Esophagus muscularis mucosa (tissue), 3 donors: ENCODE results near the gene MYADM.

ENCODE experiments used
- POLR2A ChIP-seq: fragments of 450-650 bp; IDR thresholded peaks from one replicate; pipeline ENCODE4 v1.6.1; 2017; ENCODE audit warnings: antibody characterized with exemption, moderate library complexity, mild to moderate bottlenecking, low read depth
- POLR2AphosphoS5 ChIP-seq, 2 donors: sonication (generic); formaldehyde crosslinking; IDR thresholded peaks; one replicate each; pipeline ENCODE4 v1.6.1; 2017; ENCODE audit warnings: antibody characterized with exemption in 2 of 2
- TF ChIP-seq, protein P1 (sequence below), 3 experiments: fragments of 200-600 bp in 2 of 3; fragments of 450-650 bp in 1 of 3; sonication (generic) in 2 of 3; IDR thresholded peaks; one replicate each; pipeline ENCODE4 v1.5.1; 2017 to 2019; ENCODE audit warnings: antibody characterized with exemption in 3 of 3, mild to moderate bottlenecking in 2 of 3, moderate library complexity in 1 of 3

DNA sequence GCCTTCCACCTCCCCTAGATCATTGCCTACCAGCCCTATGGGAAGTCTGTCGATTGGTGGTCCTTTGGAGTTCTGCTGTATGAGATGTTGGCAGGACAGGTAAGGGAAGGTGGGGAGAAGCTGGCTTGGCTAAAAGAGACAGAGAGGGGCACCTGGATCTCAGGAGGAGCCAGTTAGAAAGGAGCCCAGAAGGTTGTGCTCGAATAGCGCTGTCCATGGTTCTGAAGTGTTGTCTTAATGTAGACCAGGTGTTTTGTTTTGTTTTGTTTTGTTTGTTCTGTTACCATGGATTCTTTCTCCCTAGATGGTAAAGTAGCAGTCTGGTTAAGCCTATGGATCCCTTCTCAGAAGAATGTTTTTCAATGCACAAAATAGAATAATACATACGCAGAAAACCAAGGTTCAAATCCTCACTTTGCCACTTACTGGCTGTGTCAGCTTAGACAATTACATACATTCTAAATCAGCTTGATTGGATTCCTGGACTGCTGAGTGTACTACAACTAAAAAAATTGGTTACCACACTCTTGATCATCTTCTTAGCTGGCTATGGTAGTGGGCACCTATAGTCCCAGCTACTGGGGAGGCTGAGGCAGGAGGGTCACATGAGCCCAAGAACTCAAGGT, 35.5 kb downstream of the MYADM start:
- TF ChIP-seq, protein P1, sequence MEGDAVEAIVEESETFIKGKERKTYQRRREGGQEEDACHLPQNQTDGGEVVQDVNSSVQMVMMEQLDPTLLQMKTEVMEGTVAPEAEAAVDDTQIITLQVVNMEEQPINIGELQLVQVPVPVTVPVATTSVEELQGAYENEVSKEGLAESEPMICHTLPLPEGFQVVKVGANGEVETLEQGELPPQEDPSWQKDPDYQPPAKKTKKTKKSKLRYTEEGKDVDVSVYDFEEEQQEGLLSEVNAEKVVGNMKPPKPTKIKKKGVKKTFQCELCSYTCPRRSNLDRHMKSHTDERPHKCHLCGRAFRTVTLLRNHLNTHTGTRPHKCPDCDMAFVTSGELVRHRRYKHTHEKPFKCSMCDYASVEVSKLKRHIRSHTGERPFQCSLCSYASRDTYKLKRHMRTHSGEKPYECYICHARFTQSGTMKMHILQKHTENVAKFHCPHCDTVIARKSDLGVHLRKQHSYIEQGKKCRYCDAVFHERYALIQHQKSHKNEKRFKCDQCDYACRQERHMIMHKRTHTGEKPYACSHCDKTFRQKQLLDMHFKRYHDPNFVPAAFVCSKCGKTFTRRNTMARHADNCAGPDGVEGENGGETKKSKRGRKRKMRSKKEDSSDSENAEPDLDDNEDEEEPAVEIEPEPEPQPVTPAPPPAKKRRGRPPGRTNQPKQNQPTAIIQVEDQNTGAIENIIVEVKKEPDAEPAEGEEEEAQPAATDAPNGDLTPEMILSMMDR (IDR thresholded peaks at IDR 0.05): no peak
- TF ChIP-seq POLR2AphosphoS5 (IDR thresholded peaks at IDR 0.05) (no peak), POLR2A (no peak)
